Ascending aorta (tissue), 2 donors: ENCODE measurements around the gene SLC37A2. TPM values are rescaled to one million over a fixed set of nuclear protein-coding genes. Genes with fewer than 3 reads are reported as not detected.

Source experiments
- DNase-seq, 2 donors: peaks; one replicate each; pipeline ENCODE4 v3.0.0-alpha.2; 2019; ENCODE audit warnings: low spot score in 2 of 2
- H3K27ac ChIP-seq, 2 donors: fragments of 200-600 bp; sonication (generic); one replicate each; pipeline ENCODE4 v1.5.1; 2016 to 2017; ENCODE audit warnings: mild to moderate bottlenecking in 1 of 2
- H3K27me3 ChIP-seq: fragments of 200-600 bp; sonication (generic); one replicate; pipeline ENCODE4 v1.5.1; 2017
- H3K36me3 ChIP-seq, 2 donors: fragments of 200-600 bp; sonication (generic); one replicate each; pipeline ENCODE4 v1.5.1; 2016
- H3K4me1 ChIP-seq, 2 donors: fragments of 200-600 bp; sonication (generic); one replicate each; pipeline ENCODE4 v1.5.1; 2016 to 2017; ENCODE audit warnings: mild to moderate bottlenecking in 1 of 2
- H3K4me3 ChIP-seq, 2 donors: fragments of 200-600 bp; sonication (generic); one replicate each; pipeline ENCODE4 v1.5.1; 2016 to 2017; ENCODE audit warnings: mild to moderate bottlenecking in 1 of 2
- H3K9me3 ChIP-seq, 2 donors: fragments of 200-600 bp; sonication (generic); one replicate each; pipeline ENCODE4 v1.5.1; 2016
- intact Hi-C: fragments of 100-400 bp; cut with DNase I; formaldehyde crosslinking; loops from one replicate; pipeline ENCODE4 v1.15.1; 2023
- total RNA-seq: library from RNA; depleted of rRNA; stranded (reverse); fragments of >200 nt; gene quantifications from one replicate; pipeline ENCODE4 v1.1.0, GENCODE V29; 2016
- TF ChIP-seq, protein P1 (sequence below), 3 experiments: fragments of 200-600 bp in 2 of 3; fragments of 450-650 bp in 1 of 3; sonication (generic) in 2 of 3; IDR thresholded peaks; one replicate each; pipeline ENCODE4 v1.5.1; 2016 to 2019; ENCODE audit warnings: antibody characterized with exemption in 3 of 3, mild to moderate bottlenecking in 1 of 3, moderate library complexity in 1 of 3

The SLC37A2 gene
- total RNA-seq, 1 donor from 2014 or later = 1.5 TPM

GRCh38 chr11:125110506-125110905 is 47.4 kb downstream of the SLC37A2 start:
- no peaks in the 10 kb centered on the region for H3K9me3 ChIP-seq
- intact Hi-C loops = loop anchor here (2.0 to 10.0 kb wide), 9 partner anchors 54 to 1157 kb away; partner anchors contain the start of genes FAM118B, FEZ1, FOXRED1 and HYLS1

DNA sequence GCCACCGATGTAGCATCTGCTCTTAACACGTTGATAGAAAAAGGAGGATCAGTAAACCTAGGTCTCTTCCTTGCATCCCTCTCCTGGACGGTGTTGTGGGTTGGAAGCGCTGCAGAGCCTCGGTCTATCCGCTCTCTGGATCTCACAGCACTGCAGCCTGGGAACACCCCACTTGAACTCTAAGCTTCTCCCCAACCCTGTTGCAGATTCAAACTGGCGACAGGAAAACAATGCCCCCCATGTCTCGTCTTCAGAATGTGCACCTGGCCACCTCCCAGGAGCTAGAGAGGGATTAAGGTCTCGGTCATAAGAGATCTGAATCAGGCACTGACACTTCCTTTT is 47.9 kb downstream of the SLC37A2 start:
- TF ChIP-seq, protein P1, sequence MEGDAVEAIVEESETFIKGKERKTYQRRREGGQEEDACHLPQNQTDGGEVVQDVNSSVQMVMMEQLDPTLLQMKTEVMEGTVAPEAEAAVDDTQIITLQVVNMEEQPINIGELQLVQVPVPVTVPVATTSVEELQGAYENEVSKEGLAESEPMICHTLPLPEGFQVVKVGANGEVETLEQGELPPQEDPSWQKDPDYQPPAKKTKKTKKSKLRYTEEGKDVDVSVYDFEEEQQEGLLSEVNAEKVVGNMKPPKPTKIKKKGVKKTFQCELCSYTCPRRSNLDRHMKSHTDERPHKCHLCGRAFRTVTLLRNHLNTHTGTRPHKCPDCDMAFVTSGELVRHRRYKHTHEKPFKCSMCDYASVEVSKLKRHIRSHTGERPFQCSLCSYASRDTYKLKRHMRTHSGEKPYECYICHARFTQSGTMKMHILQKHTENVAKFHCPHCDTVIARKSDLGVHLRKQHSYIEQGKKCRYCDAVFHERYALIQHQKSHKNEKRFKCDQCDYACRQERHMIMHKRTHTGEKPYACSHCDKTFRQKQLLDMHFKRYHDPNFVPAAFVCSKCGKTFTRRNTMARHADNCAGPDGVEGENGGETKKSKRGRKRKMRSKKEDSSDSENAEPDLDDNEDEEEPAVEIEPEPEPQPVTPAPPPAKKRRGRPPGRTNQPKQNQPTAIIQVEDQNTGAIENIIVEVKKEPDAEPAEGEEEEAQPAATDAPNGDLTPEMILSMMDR (IDR thresholded peaks at IDR 0.05) = no peak
- DNase-seq = no peak
- H3K36me3 ChIP-seq = no peaks in the 10 kb centered on the region
- H3K4me1 ChIP-seq = peaks cover 0 to 4% of the 10 kb centered on the region in 2 donors
- peak overlapping the region; percentile 71 to 76 for H3K4me3 ChIP-seq
- H3K9me3 ChIP-seq = no peaks in the 10 kb centered on the region
- H3K27me3 ChIP-seq = no peaks in the 10 kb centered on the region
- peak overlapping the region; percentile 69 for H3K27ac ChIP-seq
- intact Hi-C loops = loop anchor here (1.0 to 10.0 kb wide), 10 partner anchors 54 to 1156 kb away; partner anchors contain the start of genes CCDC15, FAM118B, FEZ1 and FOXRED1

More at GRCh38 chr11:125110506-125110905, 47.4 kb downstream of the SLC37A2 start:
- no peak for DNase-seq
- no peak overlapping the region for H3K27ac ChIP-seq
- no peaks in the 10 kb centered on the region for H3K27me3 ChIP-seq
- H3K36me3 ChIP-seq = no peaks in the 10 kb centered on the region
- peaks cover 0 to 4% of the 10 kb centered on the region in 2 donors for H3K4me1 ChIP-seq
- TF ChIP-seq, protein P1 (IDR thresholded peaks at IDR 0.05) = no peak
- peak overlapping the region; percentile 71 to 76 for H3K4me3 ChIP-seq

DNA sequence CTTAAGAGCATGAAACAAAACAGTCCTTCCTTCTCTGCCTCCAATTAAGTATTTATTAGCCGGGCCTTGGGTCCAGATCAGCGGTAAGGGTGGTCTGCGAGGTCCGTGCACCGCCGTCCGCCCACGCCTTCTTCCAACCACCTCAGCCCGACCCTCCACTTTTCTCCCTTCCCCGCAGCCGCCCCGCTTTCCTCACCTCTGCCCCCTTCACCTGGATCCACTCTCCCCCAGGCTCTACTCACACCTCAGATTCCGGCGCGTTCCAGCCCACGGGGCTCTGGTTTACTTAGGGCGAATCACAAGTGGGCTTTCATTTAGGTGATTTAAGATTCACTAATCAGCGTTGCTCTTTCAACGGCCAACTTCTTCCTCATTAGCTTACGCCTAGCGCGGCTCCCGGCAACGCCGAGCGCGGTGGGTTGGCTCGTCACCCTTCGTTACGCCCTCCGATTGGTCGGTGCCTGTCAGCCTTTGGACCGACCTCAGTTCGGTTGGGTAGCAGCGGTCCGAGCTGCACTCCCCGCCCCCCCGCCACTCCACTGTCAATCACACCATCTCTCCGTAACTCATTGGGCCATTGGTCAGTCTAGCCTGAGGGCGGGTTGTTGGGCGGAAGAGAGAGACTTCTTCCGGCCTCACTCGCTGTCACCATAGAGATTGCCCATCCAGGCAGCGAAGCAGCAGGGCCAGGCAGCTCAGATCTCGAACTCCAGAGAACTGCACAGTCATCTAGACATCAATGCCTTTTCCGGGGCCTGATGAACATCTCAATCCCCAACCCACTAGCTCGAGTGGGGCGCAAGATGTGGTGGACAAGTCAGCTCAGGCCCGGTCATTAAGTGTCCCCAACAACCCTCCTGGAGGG is 48.5 kb downstream of the SLC37A2 start, which contains the start of gene TMEM218:
Gene TMEM218, minus strand, starts transcription at position 284 of the 865 bp plus-strand sequence. CDS start 9,385 bp downstream, outside the sequence.
- TF ChIP-seq, protein P1 (IDR thresholded peaks at IDR 0.05) = no peak
- peak; percentile 98 to 99 for DNase-seq
- peak within 1 kb of the TSS; percentile 69 for H3K27ac ChIP-seq
- no peaks in the 10 kb centered on the region for H3K27me3 ChIP-seq
- peak within 1 kb of the TSS; percentile 71 to 76 for H3K4me3 ChIP-seq
- intact Hi-C loops = loop anchor here (1.0 to 10.0 kb wide), 11 partner anchors 53 to 1156 kb away; partner anchors contain the start of genes CCDC15, FAM118B, FEZ1 and FOXRED1
- peaks cover 0 to 4% of the 10 kb centered on the region in 2 donors for H3K4me1 ChIP-seq
- H3K36me3 ChIP-seq = no peaks in the 10 kb centered on the region
- no peaks in the 10 kb centered on the region for H3K9me3 ChIP-seq

DNA sequence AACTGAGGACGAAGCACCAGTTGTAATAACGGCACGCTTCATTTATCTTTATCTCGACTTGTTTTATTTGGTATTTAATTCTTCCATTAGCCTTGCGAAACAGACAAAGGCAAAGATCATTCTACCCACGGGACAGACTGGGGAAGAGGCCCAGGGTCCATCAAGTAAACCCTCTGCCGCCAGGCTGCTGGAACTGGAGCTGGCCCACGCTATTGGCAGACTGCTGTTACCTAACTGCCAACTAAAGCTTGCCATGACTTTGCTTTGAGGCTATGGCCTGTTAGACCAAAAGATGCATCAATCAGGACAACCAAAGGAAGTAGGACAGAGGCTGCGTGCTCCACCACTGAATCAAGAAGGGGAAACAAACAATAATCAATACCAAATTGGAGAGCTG is 49.1 kb downstream of the SLC37A2 start:
- intact Hi-C loops = loop anchor here (1.0 to 10.0 kb wide), 9 partner anchors 235 to 1155 kb away; partner anchors contain the start of genes FAM118B, FEZ1, FOXRED1 and HYLS1
- DNase-seq = no peak
- H3K4me3 ChIP-seq = peak overlapping the region; percentile 5 to 76
- H3K27me3 ChIP-seq = no peaks in the 10 kb centered on the region
- H3K27ac ChIP-seq = peak overlapping the region in 1 of 2 donors; percentile 56
- TF ChIP-seq, protein P1 (IDR thresholded peaks at IDR 0.05) = no peak
- no peaks in the 10 kb centered on the region for H3K9me3 ChIP-seq
- peaks cover 0 to 4% of the 10 kb centered on the region in 2 donors for H3K4me1 ChIP-seq
- H3K36me3 ChIP-seq = no peaks in the 10 kb centered on the region

DNA sequence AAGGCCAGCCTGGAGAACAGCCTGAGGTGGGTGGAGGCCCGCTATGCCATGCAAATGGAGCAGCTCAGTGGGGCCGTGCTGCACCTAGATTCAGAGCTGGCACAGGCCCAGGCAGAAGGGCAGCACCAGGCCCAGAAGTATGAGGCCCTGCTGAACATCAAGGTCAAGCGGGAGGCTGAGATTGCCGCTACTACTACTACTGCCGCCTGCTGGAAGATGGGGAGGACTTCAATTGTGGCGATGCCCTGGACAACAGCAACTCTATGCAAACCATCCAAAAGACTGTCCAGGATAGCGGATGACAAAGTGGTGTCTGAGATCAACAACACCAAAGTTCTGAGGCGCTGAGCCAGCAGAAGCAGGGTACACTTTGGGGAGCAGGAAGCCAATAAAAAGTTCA is 51.4 kb downstream of the SLC37A2 start:
- intact Hi-C loops = loop anchor here (5.0 to 10.0 kb wide), 8 partner anchors 233 to 1153 kb away; partner anchors contain the start of genes FAM118B, FEZ1, FOXRED1 and HYLS1
- Histone ChIP-seq H3K4me3 (no peak overlapping the region), H3K36me3 (no peaks in the 10 kb centered on the region), H3K9me3 (no peaks in the 10 kb centered on the region), H3K27me3 (no peaks in the 10 kb centered on the region), H3K27ac (no peak overlapping the region), H3K4me1 (peaks cover 0 to 4% of the 10 kb centered on the region in 2 donors)
- TF ChIP-seq, protein P1 (IDR thresholded peaks at IDR 0.05) = no peak
- DNase-seq = no peak
